Spleen (tissue), 11 donors: Measurements from ENCODE around the gene ATP7B. TPM values are rescaled to one million over a fixed set of nuclear protein-coding genes. Genes with fewer than 3 reads are reported as not detected.

Source experiments
- DNase-seq: peaks from one replicate; pipeline ENCODE4 v3.0.0-alpha.2; 2020
- H3K27ac ChIP-seq, 8 donors: fragments of 200-600 bp; sonication (generic) in 7 of 8; 1 replicate in 4 of 8; 2 replicates in 4 of 8; pipeline versions ENCODE4 v1.5.0 to v1.8.0; 2016 to 2021; ENCODE audit warnings: inconsistent platforms in 4 of 8, mild to moderate bottlenecking in 4 of 8, moderate library complexity in 1 of 8
- H3K27me3 ChIP-seq, 7 donors: fragments of 200-600 bp; sonication (generic) in 6 of 7; replicated peaks in 1 of 7; 1 replicate in 4 of 7; 2 replicates in 3 of 7; pipeline versions ENCODE4 v1.5.0 to v1.8.0; 2016 to 2021; ENCODE audit warnings: inconsistent platforms in 3 of 7, mild to moderate bottlenecking in 1 of 7
- H3K36me3 ChIP-seq, 6 donors: fragments of 200-600 bp; sonication (generic) in 5 of 6; 1 replicate in 4 of 6; 2 replicates in 2 of 6; pipeline versions ENCODE4 v1.5.0 to v1.8.0; 2016 to 2021; ENCODE audit warnings: inconsistent platforms in 2 of 6
- H3K4me1 ChIP-seq, 6 donors: fragments of 200-600 bp; sonication (generic) in 5 of 6; 1 replicate in 3 of 6; 2 replicates in 3 of 6; pipeline versions ENCODE4 v1.5.0 to v1.8.0; 2016 to 2021; ENCODE audit warnings: inconsistent platforms in 3 of 6
- H3K4me3 ChIP-seq, 8 donors: fragments of 200-600 bp; sonication (generic) in 7 of 8; 1 replicate in 4 of 8; 2 replicates in 4 of 8; pipeline versions ENCODE4 v1.5.0 to v1.8.0; 2016 to 2021; ENCODE audit warnings: inconsistent platforms in 4 of 8, mild to moderate bottlenecking in 4 of 8, moderate library complexity in 2 of 8
- H3K9me3 ChIP-seq, 8 donors: fragments of 200-600 bp; sonication (generic) in 7 of 8; 1 replicate in 4 of 8; 2 replicates in 4 of 8; pipeline versions ENCODE4 v1.5.0 to v1.8.0; 2016 to 2021; ENCODE audit warnings: inconsistent platforms in 4 of 8
- CTCF ChIP-seq, 11 experiments: fragments of 200-600 bp in 7 of 11; fragments of 450-650 bp in 4 of 11; sonication (generic) in 4 of 11; IDR thresholded peaks in 8 of 11; conservative IDR thresholded peaks in 3 of 11; 1 replicate in 7 of 11; 2 replicates in 4 of 11; pipeline versions ENCODE4 v1.4.0 to v1.8.0; 2016 to 2021; ENCODE audit warnings: antibody characterized with exemption in 11 of 11, inconsistent platforms in 4 of 11, mild to moderate bottlenecking in 1 of 11
- POLR2A ChIP-seq, 3 donors: fragments of 450-650 bp; IDR thresholded peaks; one replicate each; pipeline ENCODE4 v1.5.1; 2017; ENCODE audit warnings: antibody characterized with exemption in 3 of 3, mild to moderate bottlenecking in 1 of 3
- POLR2AphosphoS5 ChIP-seq, 3 donors: sonication (generic); formaldehyde crosslinking; IDR thresholded peaks; one replicate each; pipeline ENCODE4 v1.5.1; 2017; ENCODE audit warnings: antibody characterized with exemption in 3 of 3
- WGBS, 5 donors: extraction: QIAGEN DNeasy Blood & Tissue Kit in 3 of 5; methylation state at CpG; one replicate each; pipeline versions ENCODE4 v1.1.5 to v1.1.7; 2013 to 2018; 5-methylcytosine and 5-hydroxymethylcytosine counted together
- intact Hi-C: fragments of 100-400 bp; cut with DNase I; formaldehyde crosslinking; loops from one replicate; pipeline ENCODE4 v1.15.0; 2023; ENCODE audit warnings: low total_unique reads
- polyA plus RNA-seq, 3 donors: library from polyadenylated mRNA; stranded (reverse); fragments of 200-250 nt; gene quantifications; one replicate each; pipeline ENCODE4 v1.2.1, GENCODE V29; 2013
- total RNA-seq, 7 donors: library from RNA; depleted of rRNA in 3 of 7; stranded (reverse); fragments of >200 nt in 3 of 7; fragmentation: NEBNext Ultra II Directional in 4 of 7; extraction: Animal tissue kit (Norgen Biotek cat#: 25700) in 4 of 7; gene quantifications; one replicate each; pipeline versions ENCODE4 v1.1.0 to v1.2.1, GENCODE V29; 2016 to 2021
- donor health status: healthy with polysubstance abuse.
- donor health status: DM: no; HTN: no; CAD: no; lungs with moderate emphysema.
- donor health status: DM: no; HTN: no; CAD: no.
- donor health status: Bipolar disorder and iron deficiency.
- donor health status: healthy.
- donor health status: DM: no; HTN: no; CAD: no.
- donor health status: DM: yes; HTN: yes; CAD: no.

The ATP7B gene
- total and polyA plus RNA-seq, 10 donors: 0.17 to 3.7 (median 2.4) TPM

GRCh38 chr13:51956717-51957116, 54.5 kb downstream of the ATP7B start:
- H3K36me3 ChIP-seq: no peaks in the 10 kb centered on the region
- DNase-seq: no peak
- no peaks in the 10 kb centered on the region for H3K27me3 ChIP-seq
- H3K9me3 ChIP-seq: no peaks in the 10 kb centered on the region
- intact Hi-C loops: no loop called here
- no peak for TF ChIP-seq POLR2A (IDR thresholded peaks at IDR 0.05)
- TF ChIP-seq CTCF (IDR thresholded peaks at IDR 0.05 in 8 of 11, conservative IDR thresholded peaks at IDR 0.05 in 3 of 11): no peak
- TF ChIP-seq POLR2AphosphoS5 (IDR thresholded peaks at IDR 0.05): no peak
- H3K4me1 ChIP-seq: peaks cover 0 to 10% (median 3%) of the 10 kb centered on the region in 6 donors
- no peak overlapping the region for H3K4me3 ChIP-seq
- no peak overlapping the region for H3K27ac ChIP-seq

- TF ChIP-seq CTCF (IDR thresholded peaks at IDR 0.05 in 8 of 11, conservative IDR thresholded peaks at IDR 0.05 in 3 of 11): no peak
- no peak for TF ChIP-seq POLR2A (IDR thresholded peaks at IDR 0.05)
- no peak for TF ChIP-seq POLR2AphosphoS5 (IDR thresholded peaks at IDR 0.05)
- 83 to 88% (median 86%) methylated on average over 14 to 16 of the region's 16 CpGs for WGBS, 5 donors
- intact Hi-C loops: no loop called here
- H3K9me3 ChIP-seq: no peaks in the 10 kb centered on the region
- no peak for DNase-seq
- no peak overlapping the region for H3K27ac ChIP-seq
- peaks cover 0 to 10% (median 3%) of the 10 kb centered on the region in 6 donors for H3K4me1 ChIP-seq
- no peaks in the 10 kb centered on the region for H3K27me3 ChIP-seq
- no peak overlapping the region for H3K4me3 ChIP-seq
- no peaks in the 10 kb centered on the region for H3K36me3 ChIP-seq
Measured at GRCh38 chr13:51955816-51956603, 55.2 kb downstream of the ATP7B start.

- intact Hi-C loops: no loop called here
- TF ChIP-seq POLR2A (IDR thresholded peaks at IDR 0.05) (no peak), POLR2AphosphoS5 (IDR thresholded peaks at IDR 0.05) (no peak), CTCF (IDR thresholded peaks at IDR 0.05 in 8 of 11, conservative IDR thresholded peaks at IDR 0.05 in 3 of 11) (no peak)
- H3K27ac ChIP-seq: no peak overlapping the region
- 71 to 81% (median 75%) methylated on average over 15 of the region's 15 CpGs for WGBS, 5 donors
- H3K4me1 ChIP-seq: peaks cover 0 to 10% (median 3%) of the 10 kb centered on the region in 6 donors
- H3K4me3 ChIP-seq: no peak overlapping the region
- H3K27me3 ChIP-seq: no peaks in the 10 kb centered on the region
- no peaks in the 10 kb centered on the region for H3K36me3 ChIP-seq
- DNase-seq: no peak
- peaks cover 0 to 3% (median 0%) of the 10 kb centered on the region in 8 donors for H3K9me3 ChIP-seq
Measured at GRCh38 chr13:51955281-51955771, 55.9 kb downstream of the ATP7B start.

GRCh38 chr13:51953347-51954195, 57.7 kb downstream of the ATP7B start:
- Histone ChIP-seq H3K27me3 (no peaks in the 10 kb centered on the region), H3K27ac (no peak overlapping the region), H3K4me3 (no peak overlapping the region), H3K4me1 (no peaks in the 10 kb centered on the region), H3K9me3 (peaks cover 0 to 6% (median 0%) of the 10 kb centered on the region in 8 donors), H3K36me3 (no peaks in the 10 kb centered on the region)
- 83 to 90% (median 85%) methylated on average over 3 of the region's 3 CpGs for WGBS, 5 donors
- TF ChIP-seq POLR2A (IDR thresholded peaks at IDR 0.05) (no peak), CTCF (IDR thresholded peaks at IDR 0.05 in 8 of 11, conservative IDR thresholded peaks at IDR 0.05 in 3 of 11) (no peak), POLR2AphosphoS5 (IDR thresholded peaks at IDR 0.05) (no peak)
- DNase-seq: no peak
- intact Hi-C loops: no loop called here
